Peyer's patch (tissue), 4 donors: ENCODE results near the gene EDC3. TPM values are rescaled to one million over a fixed set of nuclear protein-coding genes. Genes with fewer than 3 reads are reported as not detected.

ENCODE experiments used
- DNase-seq, 3 donors: peaks; one replicate each; pipeline ENCODE4 v3.0.0-alpha.2; 2017 to 2019
- H3K27ac ChIP-seq, 4 donors: fragments of 200-600 bp; sonication (generic); one replicate each; pipeline ENCODE4 v1.5.1; 2016 to 2019
- H3K27me3 ChIP-seq, 2 donors: fragments of 200-600 bp; sonication (generic); one replicate each; pipeline ENCODE4 v1.5.1; 2019
- H3K36me3 ChIP-seq, 3 donors: fragments of 200-600 bp; sonication (generic); one replicate each; pipeline ENCODE4 v1.5.1; 2016 to 2019
- H3K4me1 ChIP-seq, 4 donors: fragments of 200-600 bp; sonication (generic); one replicate each; pipeline ENCODE4 v1.5.1; 2016 to 2019
- H3K4me3 ChIP-seq, 4 donors: fragments of 200-600 bp; sonication (generic); 1 replicate in 3 of 4; 2 replicates in 1 of 4; pipeline ENCODE4 v1.5.1; 2016 to 2019; ENCODE audit warnings: mild to moderate bottlenecking in 1 of 4
- H3K9me3 ChIP-seq, 4 donors: fragments of 200-600 bp; sonication (generic); one replicate each; pipeline ENCODE4 v1.5.1; 2016 to 2019; ENCODE audit warnings: mild to moderate bottlenecking in 1 of 4
- CTCF ChIP-seq, 6 experiments: fragments of 450-650 bp in 4 of 6; fragments of 200-600 bp in 2 of 6; sonication (generic) in 1 of 6; IDR thresholded peaks; one replicate each; pipeline ENCODE4 v1.5.1; 2017 to 2019; ENCODE audit warnings: antibody characterized with exemption in 6 of 6, mild to moderate bottlenecking in 3 of 6, moderate library complexity in 1 of 6
- POLR2A ChIP-seq, 2 donors: fragments of 450-650 bp; IDR thresholded peaks; one replicate each; pipeline ENCODE4 v1.5.1; 2017; ENCODE audit warnings: antibody characterized with exemption in 2 of 2, mild to moderate bottlenecking in 2 of 2, moderate library complexity in 2 of 2
- total RNA-seq, 4 donors: library from RNA; depleted of rRNA; stranded (reverse); fragments of >200 nt; gene quantifications; one replicate each; pipeline ENCODE4 v1.1.0, GENCODE V29; 2016

EDC3 gene
- total RNA-seq, 4 donors from 2014 or later, result 23.5 to 43.7 (median 32.2) TPM

GRCh38 chr15:74604983-74605794 is 90.6 kb downstream of the EDC3 start:
- no peak for DNase-seq
- Histone ChIP-seq H3K4me1 (no peaks in the 10 kb centered on the region), H3K27ac (no peak overlapping the region), H3K9me3 (no peaks in the 10 kb centered on the region), H3K36me3 (no peaks in the 10 kb centered on the region), H3K27me3 (no peaks in the 10 kb centered on the region), H3K4me3 (no peak overlapping the region)
- TF ChIP-seq CTCF (IDR thresholded peaks at IDR 0.05) (no peak), POLR2A (IDR thresholded peaks at IDR 0.05) (no peak)

DNA sequence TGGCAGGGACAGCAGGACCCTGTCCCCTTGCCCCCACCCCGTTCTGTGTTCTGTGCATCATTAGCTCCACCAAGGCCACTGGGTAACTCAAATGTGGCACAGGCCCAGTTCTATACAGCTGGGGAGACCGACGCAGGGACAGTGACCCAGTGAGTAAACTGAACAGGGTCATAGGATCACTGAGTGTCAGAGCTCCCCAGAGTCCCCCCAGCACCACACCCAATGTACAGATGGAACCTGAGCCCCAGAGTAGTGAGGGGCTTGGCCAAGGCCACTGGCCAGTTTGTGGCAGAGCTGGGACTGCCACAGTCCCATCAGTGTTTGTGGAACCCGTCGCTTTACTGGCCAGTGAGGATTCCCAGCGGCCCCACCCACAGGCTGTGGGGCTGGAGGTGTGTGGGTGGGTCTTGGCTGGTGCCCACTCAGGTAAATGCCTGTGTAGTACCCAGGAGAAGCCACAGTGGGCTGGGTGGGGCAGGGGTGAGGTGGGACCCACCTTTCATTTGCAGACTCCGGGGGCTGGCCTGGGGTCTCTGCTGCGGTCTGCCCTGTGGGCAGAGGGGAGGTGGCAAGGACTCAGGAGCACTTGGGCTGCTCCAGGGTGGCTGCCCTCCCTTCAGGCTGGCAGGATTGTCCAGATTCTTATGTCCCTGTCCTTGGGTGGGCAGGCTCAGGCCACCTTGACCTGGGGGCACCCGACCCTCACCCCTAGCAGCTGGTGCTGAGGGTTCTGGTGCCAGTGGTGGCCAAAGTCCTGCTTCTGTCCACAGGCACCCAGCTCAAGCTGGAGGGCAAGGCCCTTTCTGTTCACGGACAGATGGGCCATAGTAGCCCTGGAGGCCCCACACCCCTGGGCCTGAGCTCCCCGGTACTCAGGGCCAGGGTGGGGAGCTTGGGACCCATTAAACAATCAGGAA is 91.8 kb downstream of the EDC3 start:
- Histone ChIP-seq H3K4me1 (peaks cover 0 to 9% (median 3%) of the 10 kb centered on the region in 4 donors), H3K36me3 (no peaks in the 10 kb centered on the region), H3K27ac (no peak overlapping the region), H3K27me3 (no peaks in the 10 kb centered on the region), H3K4me3 (no peak overlapping the region), H3K9me3 (no peaks in the 10 kb centered on the region)
- DNase-seq, result no peak
- TF ChIP-seq CTCF (IDR thresholded peaks at IDR 0.05), result no peak
- no peak for TF ChIP-seq POLR2A (IDR thresholded peaks at IDR 0.05)

- Histone ChIP-seq H3K27me3 (no peaks in the 10 kb centered on the region), H3K9me3 (no peaks in the 10 kb centered on the region), H3K36me3 (no peaks in the 10 kb centered on the region), H3K27ac (no peak overlapping the region), H3K4me3 (no peak overlapping the region), H3K4me1 (peaks cover 0 to 13% (median 3%) of the 10 kb centered on the region in 4 donors)
- no peak for DNase-seq
- no peak for TF ChIP-seq CTCF (IDR thresholded peaks at IDR 0.05)
- no peak for TF ChIP-seq POLR2A (IDR thresholded peaks at IDR 0.05)
Observed at GRCh38 chr15:74603026-74603788, 92.6 kb downstream of the EDC3 start.

GRCh38 chr15:74599156-74599555 is 96.7 kb downstream of the EDC3 start:
- no peak for DNase-seq
- H3K9me3 ChIP-seq, result no peaks in the 10 kb centered on the region
- no peaks in the 10 kb centered on the region for H3K36me3 ChIP-seq
- H3K4me3 ChIP-seq, result peak overlapping the region in 3 of 4 donors; percentile 61 to 72 (median 65)
- TF ChIP-seq CTCF (IDR thresholded peaks at IDR 0.05), result no peak
- TF ChIP-seq POLR2A (IDR thresholded peaks at IDR 0.05), result no peak
- no peaks in the 10 kb centered on the region for H3K27me3 ChIP-seq
- peak overlapping the region in 3 of 4 donors; percentile 80 to 84 (median 81) for H3K27ac ChIP-seq
- H3K4me1 ChIP-seq, result peaks cover 0 to 18% (median 3%) of the 10 kb centered on the region in 4 donors
